Smooth muscle cell (in vitro differentiated cells): Measurements from ENCODE around the gene DHX32. TPM values are rescaled to one million over a fixed set of nuclear protein-coding genes. Genes with fewer than 3 reads are reported as not detected.
A peak's percentile ranks its signal among the peaks of the same experiment; 100 is the strongest.
"Not testable (repeated sequence)": the region's sequence is repeated elsewhere in the genome, so short reads cannot be mapped to it uniquely, and the experiment has no call there.

ENCODE experiments used
- DNase-seq: peaks from one replicate; lab custom pipeline; 2025; ENCODE audit not compliant: unreplicated experiment; lab: John Stamatoyannopoulos, UW
- H2AFZ ChIP-seq: fragments of 200-600 bp; sonication (generic); 2 replicates; pipeline ENCODE4 v1.6.0; 2016; ENCODE audit warnings: antibody characterized with exemption, low read depth, mild to moderate bottlenecking
- H3F3A ChIP-seq: fragments of 200-600 bp; sonication (generic); 2 replicates; pipeline ENCODE4 v1.6.0; 2017; ENCODE audit warnings: antibody characterized with exemption, low read depth
- H3K27ac ChIP-seq: fragments of 200-600 bp; sonication (generic); 2 replicates; pipeline ENCODE4 v1.5.1; 2016; ENCODE audit warnings: low read depth, mild to moderate bottlenecking
- H3K27me3 ChIP-seq: fragments of 200-600 bp; sonication (generic); 2 replicates; pipeline ENCODE4 v1.6.1; 2016; ENCODE audit warnings: low read depth, mild to moderate bottlenecking
- H3K36me3 ChIP-seq: fragments of 200-600 bp; sonication (generic); 2 replicates; pipeline ENCODE4 v1.5.1; 2016; ENCODE audit warnings: low read depth
- H3K4me1 ChIP-seq: fragments of 200-600 bp; sonication (generic); 2 replicates; pipeline ENCODE4 v1.5.1; 2016; ENCODE audit warnings: low read depth
- H3K4me2 ChIP-seq: fragments of 200-600 bp; sonication (generic); 2 replicates; pipeline ENCODE4 v1.6.0; 2016; ENCODE audit warnings: mild to moderate bottlenecking
- H3K4me3 ChIP-seq: fragments of 200-600 bp; sonication (generic); 2 replicates; pipeline ENCODE4 v1.5.1; 2016; ENCODE audit warnings: mild to moderate bottlenecking
- H3K79me2 ChIP-seq: fragments of 200-600 bp; sonication (generic); 2 replicates; pipeline ENCODE4 v1.6.0; 2016; ENCODE audit warnings: low read depth, mild to moderate bottlenecking
- H3K9ac ChIP-seq: fragments of 200-600 bp; sonication (generic); 2 replicates; pipeline ENCODE4 v1.6.0; 2016; ENCODE audit warnings: low read depth
- H3K9me3 ChIP-seq: fragments of 200-600 bp; sonication (generic); replicated peaks from 2 replicates; pipeline ENCODE4 v1.5.1; 2016; ENCODE audit warnings: low read depth
- H4K20me1 ChIP-seq: fragments of 200-600 bp; sonication (generic); 2 replicates; pipeline ENCODE4 v1.6.0; 2016; ENCODE audit warnings: low read depth
- CTCF ChIP-seq: fragments of 200-600 bp; sonication (generic); IDR thresholded peaks from 2 replicates; pipeline ENCODE4 v1.5.1; 2017; ENCODE audit warnings: borderline replicate concordance, mild to moderate bottlenecking, antibody characterized with exemption; ENCODE audit not compliant: insufficient read depth, poor library complexity, severe bottlenecking
- WGBS: methylation state at CpG from one replicate; pipeline ENCODE4 v1.1.7; 2016; ENCODE audit warnings: low lambda C conversion rate; 5-methylcytosine and 5-hydroxymethylcytosine counted together
- polyA plus RNA-seq: library from polyadenylated mRNA; unstranded; fragments of >200 nt; fragmentation: Nextera tagmentation; extraction: Ambion mirVana; gene quantifications from 2 replicates; pipeline ENCODE4 v1.2.1, GENCODE V29; 2016
- total RNA-seq: library from RNA; depleted of rRNA; stranded (reverse); fragments of >200 nt; gene quantifications from 2 replicates; pipeline ENCODE4 v1.2.3, GENCODE V29; 2014

DHX32 gene
- total RNA-seq (51.2 and 56.1 TPM in 2 replicates), polyA plus RNA-seq (31.8 and 39.8 TPM in 2 replicates)

GRCh38 chr10:125881192-125881591 is at the start of gene DHX32:
TSS of gene DHX32 (minus strand) at chr10:125881292. CDS start at chr10:125880824, 468 bp downstream.
- H3K27me3 ChIP-seq, result no peaks in the 10 kb centered on the region
- peak within 1 kb of the TSS; percentile 26 for H3K9ac ChIP-seq
- no peaks in the 10 kb centered on the region for H3K79me2 ChIP-seq
- no peak within 1 kb of the TSS for H3K4me3 ChIP-seq
- H3K9me3 ChIP-seq, result no peaks in the 10 kb centered on the region
- H3K4me1 ChIP-seq, result peaks cover 31% of the 10 kb centered on the region
- DNase-seq, result no peak
- H3K36me3 ChIP-seq, result no peaks in the 10 kb centered on the region
- no peak for TF ChIP-seq CTCF
- peak within 1 kb of the TSS; percentile 62 for H3K27ac ChIP-seq
- no peak within 1 kb of the TSS for H2AFZ ChIP-seq
- peaks cover 11% of the 10 kb centered on the region for H3F3A ChIP-seq
- H3K4me2 ChIP-seq, result peak within 1 kb of the TSS; percentile 30
- 34% methylated on average over 4 of the region's 4 CpGs for WGBS
- H4K20me1 ChIP-seq, result peaks cover 9% of the 10 kb centered on the region

- TF ChIP-seq CTCF, result no peak
- H3K27ac ChIP-seq, result no peak overlapping the region
- no peak overlapping the region for H3K4me2 ChIP-seq
- H4K20me1 ChIP-seq, result no peaks in the 10 kb centered on the region
- H2AFZ ChIP-seq, result no peak overlapping the region
- peak overlapping the region; percentile 15 for H3K4me3 ChIP-seq
- no peaks in the 10 kb centered on the region for H3K36me3 ChIP-seq
- no peaks in the 10 kb centered on the region for H3K79me2 ChIP-seq
- WGBS, result 95% methylated on average over 4 of the region's 4 CpGs
- H3F3A ChIP-seq, result no peaks in the 10 kb centered on the region
- no peak overlapping the region for H3K9ac ChIP-seq
- H3K4me1 ChIP-seq, result no peaks in the 10 kb centered on the region
- no peaks in the 10 kb centered on the region for H3K27me3 ChIP-seq
- no peak for DNase-seq
- H3K9me3 ChIP-seq, result no peaks in the 10 kb centered on the region
These were observed 48.5 kb upstream of the DHX32 start for GRCh38 chr10:125929618-125930017.

GRCh38 chr10:125928928-125929585 is 48.0 kb upstream of the DHX32 start:
- Histone ChIP-seq H3K27ac (no peak overlapping the region), H3K79me2 (no peaks in the 10 kb centered on the region), H3K9ac (no peak overlapping the region), H4K20me1 (no peaks in the 10 kb centered on the region), H3K4me3 (peak overlapping the region; percentile 15), H3K36me3 (no peaks in the 10 kb centered on the region), H3F3A (no peaks in the 10 kb centered on the region), H3K4me2 (no peak overlapping the region), H3K4me1 (no peaks in the 10 kb centered on the region), H2AFZ (no peak overlapping the region), H3K9me3 (no peaks in the 10 kb centered on the region), H3K27me3 (no peaks in the 10 kb centered on the region)
- 79% methylated on average over 7 of the region's 7 CpGs for WGBS
- DNase-seq, result no peak
- TF ChIP-seq CTCF, result no peak

- H3K36me3 ChIP-seq, H3F3A ChIP-seq, DNase-seq, H3K27ac ChIP-seq, H3K9ac ChIP-seq, H3K9me3 ChIP-seq, H3K4me2 ChIP-seq, H3K79me2 ChIP-seq, H3K27me3 ChIP-seq, H2AFZ ChIP-seq, H3K4me3 ChIP-seq, H4K20me1 ChIP-seq, H3K4me1 ChIP-seq: not testable (repeated sequence)
- WGBS, result 81% methylated on average over 5 of the region's 5 CpGs
These were observed 46.2 kb upstream of the DHX32 start for GRCh38 chr10:125927265-125927664.
